ENCODE measurements around the gene RNF103.
"Not testable (repeated sequence)": the region's sequence is repeated elsewhere in the genome, so short reads cannot be mapped to it uniquely, and the experiment has no call there.

Gene RNF103

GRCh38 chr2:86623494-86624266 is at the start of gene RNF103:
Gene RNF103 (minus strand): TSS chr2:86623865. CDS start chr2:86622886, 979 bp downstream.
- peak; percentile 93 for DNase-seq (ENCODE audit: extremely low spot score)
- CTCF ChIA-PET = no interaction called here
- POLR2A ChIA-PET = interaction anchor here (0.7 kb wide), 1 partner anchor 1313 kb away, joined by 6 read pairs; no protein-coding TSS in a partner anchor
- TF ChIP-seq CTCF (IDR thresholded peaks at IDR 0.05; ENCODE audit: control extremely low read depth, extremely low read depth, low read depth, missing control alignments) = no peak

- CTCF ChIA-PET = interaction anchor here (1.2 to 1.7 kb wide), 2 partner anchors 10 to 15 kb away, joined by 3 to 4 read pairs; no protein-coding TSS in a partner anchor
- no peak for TF ChIP-seq CTCF (IDR thresholded peaks at IDR 0.05; ENCODE audit: control extremely low read depth, extremely low read depth, low read depth, missing control alignments)
- no peak for DNase-seq (ENCODE audit: extremely low spot score)
- POLR2A ChIA-PET = no interaction called here
Measured at GRCh38 chr2:86673011-86673410, 49.3 kb upstream of the RNF103 start.

GRCh38 chr2:86672027-86672545 is 48.4 kb upstream of the RNF103 start:
- POLR2A ChIA-PET = no interaction called here
- CTCF ChIA-PET = no interaction called here
- no peak for DNase-seq (ENCODE audit: extremely low spot score)
- TF ChIP-seq CTCF (IDR thresholded peaks at IDR 0.05; ENCODE audit: control extremely low read depth, extremely low read depth, low read depth, missing control alignments) = no peak

- CTCF ChIA-PET = no interaction called here
- TF ChIP-seq CTCF (IDR thresholded peaks at IDR 0.05; ENCODE audit: control extremely low read depth, extremely low read depth, low read depth, missing control alignments) = no peak
- POLR2A ChIA-PET = no interaction called here
- no peak for DNase-seq (ENCODE audit: extremely low spot score)
Measured at GRCh38 chr2:86671337-86671981, 47.8 kb upstream of the RNF103 start.

- CTCF ChIA-PET; POLR2A ChIA-PET; DNase-seq (ENCODE audit: extremely low spot score): not testable (repeated sequence)
Measured at GRCh38 chr2:86669323-86669722, 45.7 kb upstream of the RNF103 start.

GRCh38 chr2:86661333-86661732 is 37.7 kb upstream of the RNF103 start:
- CTCF ChIA-PET = no interaction called here

More at GRCh38 chr2:86661333-86661732, 37.7 kb upstream of the RNF103 start:
- no peak for DNase-seq (ENCODE audit: extremely low spot score)
- POLR2A ChIA-PET = no interaction called here
- TF ChIP-seq CTCF (IDR thresholded peaks at IDR 0.05; ENCODE audit: control extremely low read depth, extremely low read depth, low read depth, missing control alignments) = no peak
